Activated CD4-positive, CD25-positive, alpha-beta regulatory T cell treated with anti-CD3 and anti-CD28 coated beads, Interleukin-2, amount 50 U/mL, for 16 hours (primary cell): ENCODE results near the gene NUP133.

Experiments used
- DNase-seq: peaks from one replicate; pipeline ENCODE4 v3.0.0-alpha.2; 2020; ENCODE audit warnings: low read depth, low spot score

The NUP133 gene

DNA sequence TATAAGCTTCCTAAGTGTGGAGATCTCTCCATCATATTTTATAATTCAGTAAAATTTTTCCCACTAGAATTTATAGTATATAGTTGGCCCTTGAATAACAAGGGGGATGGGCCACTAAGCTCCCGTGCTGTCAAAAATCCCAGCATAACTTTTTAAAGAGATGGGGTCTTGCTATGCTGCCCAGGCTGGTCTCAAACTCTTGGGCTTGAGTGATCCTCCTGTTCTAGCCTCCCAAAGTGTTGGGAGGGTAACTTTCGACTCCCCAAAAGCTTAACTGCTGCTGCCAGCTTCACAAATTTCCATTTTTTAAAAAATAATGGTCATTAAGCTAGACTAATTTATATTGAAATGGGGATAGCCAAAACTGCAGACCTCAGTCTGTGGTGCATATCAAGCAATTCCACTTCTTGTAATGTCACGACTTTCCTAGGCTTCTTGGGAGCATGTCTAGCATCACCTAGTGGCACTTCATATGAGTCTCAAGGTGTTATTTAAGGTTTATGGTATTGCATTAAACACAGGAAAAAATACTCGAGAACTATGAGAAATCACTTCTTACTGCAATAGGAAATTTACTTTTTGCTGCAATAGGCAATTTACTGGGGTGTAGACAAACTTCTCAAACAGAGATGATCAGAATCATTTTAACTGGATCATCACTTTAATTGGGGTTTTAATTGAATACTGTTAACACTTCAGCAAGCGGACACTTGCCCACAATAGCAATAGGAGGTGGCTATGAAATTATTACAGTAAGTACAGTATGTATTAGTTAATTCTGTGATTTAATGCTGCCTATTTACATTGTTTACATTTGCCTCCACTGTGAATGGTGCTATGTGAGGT, 55.0 kb downstream of the NUP133 start:
- DNase-seq = no peak

DNA sequence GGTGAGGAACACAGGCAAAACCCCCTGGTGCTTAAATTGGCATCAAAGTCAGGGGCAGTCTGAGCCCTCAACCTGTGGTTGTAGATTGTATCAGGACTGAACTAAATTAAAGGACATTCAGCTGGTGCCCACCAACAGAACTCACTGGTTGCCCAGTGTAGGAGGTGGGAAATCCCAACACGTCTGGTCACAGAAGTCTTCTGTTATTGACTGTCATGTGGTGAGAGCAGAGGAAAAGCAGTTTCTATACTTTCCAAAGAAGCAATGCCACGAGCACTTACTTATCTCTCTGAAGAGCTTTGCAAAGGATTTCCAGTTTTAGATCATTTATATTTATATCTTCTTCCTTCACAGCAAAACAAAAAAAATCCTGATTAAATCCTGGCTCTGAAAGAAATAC, 59.3 kb downstream of the NUP133 start:
- no peak for DNase-seq

DNA sequence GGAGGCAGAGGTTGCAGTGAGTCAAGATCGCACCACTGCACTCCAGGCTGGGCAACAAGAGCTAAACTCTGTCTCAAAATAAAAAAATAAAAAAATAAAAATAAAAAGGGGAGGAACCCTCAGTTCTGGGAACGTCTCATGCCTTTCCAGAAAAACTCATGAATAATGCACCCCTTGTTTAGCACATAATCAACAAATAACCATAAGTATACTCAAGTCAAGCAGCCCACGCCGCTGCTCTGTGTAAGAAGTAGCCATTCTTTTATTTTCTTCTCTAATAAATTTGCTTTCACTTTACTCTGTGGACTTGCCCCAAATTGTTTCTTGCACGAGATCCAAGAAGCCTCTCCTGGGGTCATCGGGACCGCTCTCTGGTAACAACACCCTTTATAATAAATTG, 59.8 kb downstream of the NUP133 start:
- no peak for DNase-seq

DNA sequence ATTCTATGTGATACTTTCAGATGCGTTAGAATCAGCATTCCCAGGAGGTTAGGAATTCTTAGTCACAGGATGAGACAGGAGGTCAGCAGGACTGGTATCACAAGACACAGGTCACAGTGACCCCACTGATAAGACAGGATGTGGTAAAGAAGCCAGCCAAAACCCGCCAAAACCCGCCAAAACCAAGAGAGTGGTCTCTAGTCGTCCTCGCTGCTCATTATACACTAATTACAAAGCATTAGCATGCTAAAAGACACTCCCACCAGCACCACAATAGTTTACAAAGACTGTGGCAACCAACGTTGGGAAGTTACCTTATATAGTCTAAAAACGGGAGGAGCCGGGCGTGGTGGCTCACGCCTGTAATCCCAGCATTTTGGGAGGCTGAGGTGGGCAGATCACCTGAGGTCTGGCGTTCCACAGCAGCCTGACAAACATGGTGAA, 60.3 kb downstream of the NUP133 start:
- no peak for DNase-seq

DNA sequence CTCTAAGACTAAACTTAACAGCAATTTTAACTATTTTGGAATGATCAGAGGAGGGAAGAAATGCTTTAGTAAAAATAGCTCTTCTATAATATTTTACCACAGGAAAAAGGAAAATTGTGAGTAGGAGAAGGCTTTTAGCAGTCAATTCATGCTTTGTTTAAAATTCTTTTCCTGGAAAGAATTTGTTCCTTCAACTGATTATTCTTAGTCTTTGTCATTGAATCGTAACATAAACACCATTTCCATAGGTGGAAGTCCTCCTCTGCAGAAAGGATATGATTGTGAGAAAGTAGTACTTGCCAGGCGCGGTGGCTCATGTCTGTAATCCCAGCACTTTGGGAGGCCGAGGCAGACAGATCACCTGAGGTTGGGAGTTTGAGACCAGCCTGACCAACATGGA, 62.3 kb downstream of the NUP133 start:
- DNase-seq = no peak

DNA sequence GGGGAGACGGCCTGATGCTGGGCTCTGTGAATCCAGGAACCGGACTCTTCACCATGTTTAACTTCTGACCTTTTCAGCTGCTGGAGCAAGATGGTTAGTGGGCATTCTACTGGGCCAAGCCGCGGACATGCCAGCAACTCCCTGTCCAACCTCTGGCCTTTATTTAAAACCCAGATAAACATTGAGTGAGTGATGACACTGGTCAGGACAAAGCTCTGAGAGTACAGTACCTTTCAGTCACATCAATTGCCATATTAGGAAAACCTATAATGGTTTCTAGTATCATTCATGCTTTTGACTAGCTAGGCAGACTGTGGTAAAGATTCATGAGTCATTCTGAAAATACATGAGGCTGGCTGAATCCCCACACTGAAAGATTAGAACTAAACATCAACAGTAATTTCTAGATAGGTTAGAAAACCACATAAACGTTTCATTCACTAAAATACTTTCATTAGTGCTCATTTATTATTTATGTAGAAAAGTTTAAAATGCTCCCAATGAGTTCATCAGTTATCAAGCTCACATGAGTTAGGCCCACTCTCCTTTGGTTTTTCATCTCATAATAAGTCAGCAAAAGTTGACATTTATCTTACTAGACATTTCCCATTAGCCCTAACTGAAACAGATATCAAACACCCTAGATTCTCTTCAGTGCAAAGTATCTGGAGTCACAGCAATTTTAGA, 67.1 kb downstream of the NUP133 start:
- no peak for DNase-seq

DNA sequence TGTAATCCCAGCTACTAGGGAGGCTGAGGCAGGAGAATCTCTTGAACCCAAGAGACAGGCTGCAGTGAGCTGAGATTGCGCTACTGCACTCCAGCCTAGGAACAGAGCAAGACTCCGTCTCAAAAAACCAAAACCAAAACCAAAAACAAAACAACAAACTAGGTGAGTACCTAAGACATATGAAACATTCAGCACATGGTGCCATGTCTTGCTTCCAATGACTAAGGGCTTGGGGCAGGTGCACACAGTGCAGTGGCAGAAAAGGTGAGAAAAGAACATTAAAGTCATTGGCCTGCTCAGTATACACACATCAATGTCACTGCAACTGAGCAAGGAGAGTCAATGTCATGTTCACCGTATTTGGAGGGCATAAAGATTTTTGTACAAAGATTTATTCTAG, 70.1 kb downstream of the NUP133 start:
- DNase-seq = no peak

- no peak for DNase-seq
Observed at GRCh38 chr1:229437443-229437842, 70.7 kb downstream of the NUP133 start.

DNA sequence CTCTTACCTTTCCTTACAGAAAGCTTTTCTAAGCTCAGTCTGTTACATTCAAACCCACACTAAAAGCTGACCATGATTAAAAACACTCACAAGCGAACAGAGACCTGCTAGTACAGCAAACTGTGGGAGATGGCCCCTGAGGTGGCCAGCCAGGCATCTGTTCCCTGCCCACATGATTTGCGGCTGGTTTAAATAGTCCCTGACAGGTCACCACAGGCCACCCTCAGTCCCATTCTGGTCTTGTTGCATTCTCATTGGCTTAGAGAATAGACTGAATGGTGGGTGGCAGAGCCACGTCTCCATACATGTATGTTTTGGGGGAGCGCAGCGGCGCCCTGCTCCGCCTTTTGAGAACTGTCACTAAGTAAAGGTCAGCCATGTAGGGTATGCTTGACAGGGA, 71.9 kb downstream of the NUP133 start:
- DNase-seq = no peak

GRCh38 chr1:229434641-229435051, 73.5 kb downstream of the NUP133 start:
- DNase-seq = no peak

- DNase-seq = no peak
Observed at GRCh38 chr1:229434005-229434640, 74.0 kb downstream of the NUP133 start, which contains the start of gene ACTA1. Gene ACTA1 (minus strand): TSS chr1:229434094. CDS start chr1:229433115, 979 bp downstream.

DNA sequence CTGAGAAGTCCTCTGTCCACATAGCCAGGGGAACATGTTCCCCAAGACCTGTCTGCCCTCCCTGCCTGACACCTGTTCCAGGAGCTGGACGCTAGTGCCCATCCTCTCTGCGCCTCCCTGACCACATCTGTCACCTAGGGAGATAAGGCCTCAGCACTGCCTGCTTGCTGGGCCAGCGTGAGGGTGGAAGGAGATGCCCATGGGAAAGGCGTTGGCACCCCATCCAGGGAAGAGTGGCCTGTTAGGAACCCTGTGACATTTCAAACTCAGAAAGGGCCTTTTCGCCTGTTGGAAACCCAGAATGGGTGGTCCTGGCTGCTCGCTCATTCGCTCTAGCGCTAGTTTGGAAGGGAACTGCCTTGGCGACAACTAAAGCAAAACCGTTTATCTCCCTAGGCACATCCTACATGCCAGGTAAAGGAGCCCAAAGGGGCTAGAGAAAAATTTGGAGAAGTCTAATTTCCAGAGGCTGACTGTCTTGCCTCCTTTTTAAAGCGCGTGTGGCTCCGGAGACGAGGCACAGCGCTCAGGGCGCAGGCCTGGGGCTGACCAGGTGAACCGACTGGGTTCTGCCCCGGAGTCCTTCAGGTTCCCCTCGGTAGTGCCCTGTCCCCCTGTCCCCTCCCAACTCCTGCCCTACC, 74.7 kb downstream of the NUP133 start:
- DNase-seq = no peak

DNA sequence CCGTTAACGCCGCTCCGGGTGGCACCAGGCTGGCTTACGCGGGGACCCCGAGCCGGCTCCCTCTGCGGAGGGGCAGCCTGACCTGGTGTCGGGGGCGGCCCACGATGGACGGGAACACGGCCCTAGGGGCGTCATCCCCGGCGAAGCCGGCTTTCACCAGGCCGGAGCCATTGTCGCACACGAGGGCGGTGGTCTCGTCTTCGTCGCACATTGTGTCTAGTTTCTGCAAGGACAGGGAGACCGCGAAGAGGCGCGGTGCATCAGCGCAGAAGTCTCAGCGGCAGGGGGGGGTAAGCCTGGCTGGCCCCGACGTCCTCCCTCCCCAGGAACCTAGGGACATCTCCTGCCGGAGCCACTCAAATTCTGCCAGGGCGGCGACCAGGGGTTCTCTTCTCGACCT, 75.2 kb downstream of the NUP133 start:
- no peak for DNase-seq

DNA sequence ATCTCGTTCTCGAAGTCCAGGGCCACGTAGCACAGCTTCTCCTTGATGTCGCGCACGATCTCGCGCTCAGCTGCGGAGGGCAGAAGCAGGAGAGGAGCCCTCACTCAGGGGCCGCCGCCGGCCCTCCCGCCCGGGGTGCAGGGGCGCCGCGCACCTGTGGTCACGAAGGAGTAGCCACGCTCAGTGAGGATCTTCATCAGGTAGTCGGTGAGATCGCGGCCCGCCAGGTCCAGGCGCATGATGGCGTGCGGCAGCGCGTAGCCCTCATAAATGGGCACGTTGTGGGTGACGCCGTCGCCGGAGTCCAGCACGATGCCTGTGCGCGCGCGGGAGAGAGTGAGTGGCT, 76.1 kb downstream of the NUP133 start:
- no peak for DNase-seq

GRCh38 chr1:229431284-229432115, 76.6 kb downstream of the NUP133 start:
- DNase-seq = no peak

- no peak for DNase-seq
Observed at GRCh38 chr1:229430761-229431283, 77.3 kb downstream of the NUP133 start.

DNA sequence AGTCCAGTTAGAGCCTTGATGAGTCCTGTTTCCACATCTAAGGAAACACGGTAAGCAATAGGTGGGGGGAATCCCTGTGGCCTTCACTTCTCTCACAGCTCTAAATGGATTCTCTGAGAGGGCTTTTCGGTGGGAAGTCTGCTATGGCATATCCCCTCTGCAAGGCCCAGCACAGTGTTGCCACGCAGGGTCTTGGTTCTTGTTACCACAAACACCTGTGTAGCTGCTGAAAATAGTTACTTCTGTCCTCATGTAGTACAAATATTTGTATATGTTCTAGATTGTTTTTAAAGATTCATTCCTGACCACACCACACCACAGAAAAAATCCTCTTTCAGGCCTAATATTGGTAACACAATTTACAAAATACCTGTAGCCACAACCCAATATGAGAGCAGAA, 79.9 kb downstream of the NUP133 start:
- DNase-seq = no peak

DNA sequence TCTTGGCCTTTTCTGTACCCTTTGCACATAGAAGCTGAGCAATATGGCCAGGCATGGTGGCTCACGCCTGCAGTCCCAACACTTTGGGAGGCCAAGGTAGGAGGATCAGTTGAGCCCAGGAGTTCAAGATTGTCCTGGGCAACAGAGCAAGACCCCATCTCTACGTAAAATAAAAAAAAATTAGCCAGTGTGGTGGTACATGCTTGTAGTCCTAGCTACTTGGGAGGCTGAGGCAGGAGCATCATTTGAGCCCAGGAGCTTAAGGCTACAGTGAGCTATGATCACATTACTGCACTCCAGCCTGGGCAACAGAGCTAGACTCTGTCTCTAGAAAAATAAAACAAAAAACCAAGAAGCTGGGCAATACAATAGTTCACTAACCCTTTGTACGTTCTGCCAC, 80.6 kb downstream of the NUP133 start:
- no peak for DNase-seq

DNA sequence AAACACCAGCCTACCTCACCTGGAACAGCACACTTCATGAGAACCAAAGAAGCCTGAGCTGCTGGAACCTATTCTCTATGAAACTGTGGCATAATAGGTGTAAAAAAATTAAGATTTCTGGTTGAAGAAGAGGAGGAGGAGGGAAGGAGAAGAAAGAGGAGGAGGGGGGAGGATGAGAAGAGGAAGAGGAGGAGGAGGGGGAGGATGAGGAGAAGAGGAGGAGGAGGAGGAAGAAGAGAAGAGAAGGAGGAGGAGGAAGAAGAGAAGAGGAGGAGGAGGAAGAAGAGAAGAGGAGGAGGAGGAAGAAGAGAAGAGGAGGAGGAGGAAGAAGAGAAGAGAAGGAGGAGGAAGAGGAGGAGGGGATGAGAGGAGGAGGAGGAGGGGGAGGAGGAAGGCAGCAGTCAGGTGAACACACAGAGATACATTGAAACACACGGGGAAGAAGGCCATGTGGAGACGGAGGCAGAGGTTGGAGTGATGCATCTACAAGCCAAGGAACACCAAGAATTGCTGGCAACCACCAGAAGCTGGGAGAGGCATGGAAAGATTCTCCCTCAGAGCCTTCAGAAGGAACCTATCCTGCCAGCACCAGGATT, 82.5 kb downstream of the NUP133 start:
- no peak for DNase-seq

DNA sequence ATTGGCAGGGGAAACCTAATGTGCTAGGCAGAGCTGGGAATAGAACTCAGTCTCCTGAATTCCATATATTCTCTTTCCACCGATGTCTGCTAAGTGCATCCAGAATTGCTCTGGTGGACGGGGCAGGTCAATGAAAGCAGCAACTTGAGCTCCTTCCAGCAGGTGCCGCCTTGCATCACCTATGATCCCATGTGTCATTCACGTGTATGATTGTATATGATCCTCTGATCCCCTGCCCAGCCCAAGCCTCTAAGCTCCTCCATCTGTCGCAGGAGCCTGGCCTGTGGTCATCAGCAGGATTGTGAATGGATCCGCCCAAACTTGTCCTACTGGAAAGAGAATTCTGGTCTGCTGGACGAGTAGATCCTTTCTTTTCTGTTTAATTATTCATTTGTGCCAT, 87.4 kb downstream of the NUP133 start:
- no peak for DNase-seq

- DNase-seq = no peak
Observed at GRCh38 chr1:229420224-229420623, 87.9 kb downstream of the NUP133 start.
